NCI-H226 (cell line): ENCODE results near the gene LPGAT1.

ENCODE experiments used
- DNase-seq: peaks from one replicate; pipeline ENCODE4 v3.0.0-alpha.2; 2015

LPGAT1 gene

DNA sequence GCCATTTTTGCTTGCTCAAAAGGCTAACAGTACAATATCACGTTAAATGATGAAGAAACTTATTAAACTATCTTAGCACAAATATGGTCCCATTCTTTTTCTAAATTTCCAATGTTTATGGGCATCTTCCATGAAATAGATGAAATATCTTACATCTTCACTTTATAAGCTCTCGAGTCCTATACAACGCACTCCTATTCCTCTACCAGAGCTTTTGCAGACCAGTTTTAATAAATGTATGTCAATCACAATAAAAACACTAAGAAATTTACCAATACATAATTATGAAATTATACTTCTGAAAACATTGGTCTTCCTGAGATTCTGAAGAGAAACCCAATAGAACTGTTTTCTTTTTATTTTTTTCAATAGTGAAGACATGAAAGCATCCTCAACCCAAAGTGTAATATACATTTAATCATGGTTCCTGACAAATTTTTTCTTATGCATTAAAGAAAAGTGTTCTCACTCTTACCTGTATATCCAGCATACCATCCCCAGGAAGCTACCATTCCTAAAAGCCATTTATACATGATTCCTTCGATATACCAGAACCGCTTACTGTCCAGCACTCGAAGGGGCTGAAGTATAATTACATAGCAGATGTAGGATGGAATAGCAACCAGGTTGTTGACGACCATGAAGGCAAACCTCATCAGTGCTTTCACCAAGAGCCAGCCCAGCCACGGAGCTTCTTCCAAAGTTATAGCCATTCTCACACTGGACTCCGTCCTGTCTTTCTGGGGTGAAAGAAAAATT is 1.8 kb downstream of the LPGAT1 start:
- DNase-seq, result no peak

DNA sequence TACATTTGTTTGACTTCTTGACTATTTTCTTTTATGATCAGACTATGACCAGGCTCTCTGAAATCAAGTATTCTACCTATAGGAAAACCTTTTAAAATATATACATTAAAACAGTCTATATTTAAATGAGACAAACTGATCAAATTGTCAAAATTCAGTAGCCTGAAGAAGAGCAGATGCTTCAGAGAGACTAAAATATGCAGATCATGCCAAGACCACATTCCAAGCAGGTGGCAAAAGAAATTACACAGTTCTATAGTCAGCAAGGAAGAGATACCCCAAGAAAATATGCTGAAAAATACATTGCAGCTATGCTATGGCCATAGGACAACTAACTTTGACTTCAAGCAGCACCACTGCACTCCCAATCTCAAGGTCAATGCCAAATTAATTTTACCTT is 3.5 kb downstream of the LPGAT1 start:
- no peak for DNase-seq

GRCh38 chr1:211825980-211826379 is 4.6 kb downstream of the LPGAT1 start:
- peak; percentile 44 for DNase-seq

DNA sequence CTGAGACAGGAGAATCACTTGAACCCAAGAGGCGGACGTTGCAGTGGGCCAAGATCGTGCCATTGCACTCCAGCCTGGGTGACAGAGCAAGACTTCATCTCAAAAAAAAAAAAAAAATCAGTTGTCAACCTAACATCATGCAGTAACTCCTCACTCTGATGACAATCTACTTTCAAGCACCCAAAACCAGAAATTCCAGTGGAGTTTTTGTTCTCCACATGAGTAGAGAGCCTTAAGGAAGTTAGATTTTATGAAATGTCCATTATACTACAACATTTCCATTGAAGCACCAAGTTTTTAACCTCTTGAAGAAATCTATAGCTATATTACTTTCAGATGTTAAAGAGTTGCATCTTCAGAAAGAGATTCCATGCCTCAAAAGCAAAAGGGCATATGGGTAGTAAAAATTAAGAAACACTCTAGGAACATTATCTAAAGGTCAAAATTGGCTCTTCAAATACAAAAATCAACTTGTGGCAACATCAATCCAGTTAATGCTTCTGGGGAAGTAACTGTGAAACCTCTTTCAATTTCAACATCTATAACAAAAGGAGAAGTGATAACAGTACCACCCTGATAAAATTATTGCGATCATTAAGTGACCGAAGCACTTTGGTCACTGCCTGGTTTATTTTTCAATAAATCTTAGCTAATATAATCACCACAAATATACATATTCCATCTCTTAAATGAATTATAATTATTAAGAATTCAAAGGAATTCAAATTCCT is 7.7 kb downstream of the LPGAT1 start:
- DNase-seq, result no peak

GRCh38 chr1:211816586-211816985 is 14.0 kb downstream of the LPGAT1 start:
- no peak for DNase-seq

GRCh38 chr1:211814313-211814712 is 16.2 kb downstream of the LPGAT1 start:
- no peak for DNase-seq

GRCh38 chr1:211813590-211813989 is 17.0 kb downstream of the LPGAT1 start:
- peak; percentile 79 for DNase-seq

DNA sequence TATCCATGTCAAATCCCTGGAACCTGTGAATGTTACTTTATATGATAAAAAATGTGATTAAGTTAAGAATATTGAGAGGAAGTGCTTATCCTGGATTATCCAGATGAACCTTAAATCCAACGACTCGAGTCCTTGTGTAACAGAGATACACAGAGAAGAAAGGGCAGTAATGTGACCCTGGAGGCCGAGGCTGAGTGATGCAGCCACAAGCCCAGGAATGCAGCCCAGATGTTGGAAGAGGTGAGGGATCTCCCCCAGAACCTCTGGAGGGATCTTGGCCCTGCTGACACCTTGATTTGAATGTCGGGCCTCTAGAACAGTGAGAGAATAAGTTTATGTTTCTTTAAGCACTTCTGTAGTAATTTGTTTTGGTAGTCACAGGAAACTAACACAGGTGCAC is 18.0 kb downstream of the LPGAT1 start:
- DNase-seq, result no peak

GRCh38 chr1:211811848-211812247 is 18.7 kb downstream of the LPGAT1 start:
- peak; percentile 10 for DNase-seq

DNA sequence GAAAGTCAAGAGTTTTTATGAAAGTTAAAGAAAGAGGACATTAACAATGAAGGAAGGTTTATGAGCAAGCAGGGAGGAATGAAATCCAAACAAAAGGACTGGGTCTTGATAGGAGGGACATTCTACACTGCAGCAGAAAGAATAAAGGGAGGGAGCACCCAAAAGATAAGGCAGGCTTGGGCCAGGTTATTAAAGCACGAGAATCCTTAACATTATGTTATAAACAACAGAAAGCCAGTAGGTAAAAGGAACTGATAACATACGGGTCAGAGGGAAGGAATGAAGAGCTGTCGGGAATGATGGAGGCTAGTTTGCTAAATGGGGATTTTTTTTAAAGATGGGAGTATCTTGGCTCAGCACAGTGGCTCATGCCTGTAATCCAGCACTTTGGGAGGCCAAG is 19.4 kb downstream of the LPGAT1 start:
- DNase-seq, result peak; percentile 75

GRCh38 chr1:211808475-211808874 is 22.1 kb downstream of the LPGAT1 start:
- no peak for DNase-seq

DNA sequence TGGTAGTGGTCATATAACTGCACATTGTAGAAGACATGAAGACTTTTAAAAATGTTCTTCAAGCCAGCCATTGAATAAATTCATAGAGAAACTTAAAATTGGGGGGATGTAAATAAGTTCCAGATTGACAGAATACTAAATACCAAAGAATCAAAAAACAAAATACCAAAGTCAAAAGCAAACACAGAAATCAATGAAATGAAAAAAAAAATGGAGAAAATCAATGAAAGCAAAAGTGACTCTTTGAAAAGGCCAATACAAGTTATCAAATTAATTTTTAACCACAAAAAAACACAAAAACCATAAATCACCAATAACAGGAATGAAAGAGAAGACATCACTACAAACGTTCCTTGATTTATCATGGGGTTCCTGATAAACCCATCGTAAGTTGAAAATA is 25.6 kb downstream of the LPGAT1 start:
- no peak for DNase-seq

DNA sequence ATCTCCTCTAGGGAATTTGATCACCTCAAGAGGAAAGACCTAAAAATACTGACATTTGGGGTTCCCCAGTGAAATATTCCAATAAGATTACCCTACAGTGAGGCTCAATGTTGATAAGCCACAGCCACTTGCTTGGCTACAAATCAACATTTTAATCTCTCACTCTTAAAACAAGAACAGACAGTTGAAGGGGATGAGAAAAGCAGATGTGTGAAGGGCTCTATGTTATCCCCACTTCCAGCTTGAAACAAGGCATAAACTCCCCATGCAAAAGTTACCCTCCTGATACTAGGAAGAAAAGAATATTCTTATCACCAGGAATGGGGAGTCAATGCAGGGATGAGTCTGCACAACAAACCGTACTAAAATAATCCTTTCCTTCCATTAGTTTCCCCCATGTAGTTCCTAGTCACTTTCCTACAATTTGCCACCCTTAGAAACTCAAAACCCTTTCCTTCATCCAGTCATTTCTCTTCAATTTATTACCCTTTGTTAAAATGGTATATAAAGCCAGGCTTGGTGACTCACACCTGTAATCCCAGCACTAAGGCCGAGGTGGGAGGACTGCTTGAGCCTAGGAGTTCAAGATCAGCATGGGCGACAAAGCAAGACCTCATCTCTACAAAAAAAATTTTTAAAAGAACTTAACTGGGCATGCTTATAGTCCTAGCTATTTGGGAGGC is 29.5 kb downstream of the LPGAT1 start:
- no peak for DNase-seq

GRCh38 chr1:211797994-211798393 is 32.6 kb downstream of the LPGAT1 start:
- no peak for DNase-seq

DNA sequence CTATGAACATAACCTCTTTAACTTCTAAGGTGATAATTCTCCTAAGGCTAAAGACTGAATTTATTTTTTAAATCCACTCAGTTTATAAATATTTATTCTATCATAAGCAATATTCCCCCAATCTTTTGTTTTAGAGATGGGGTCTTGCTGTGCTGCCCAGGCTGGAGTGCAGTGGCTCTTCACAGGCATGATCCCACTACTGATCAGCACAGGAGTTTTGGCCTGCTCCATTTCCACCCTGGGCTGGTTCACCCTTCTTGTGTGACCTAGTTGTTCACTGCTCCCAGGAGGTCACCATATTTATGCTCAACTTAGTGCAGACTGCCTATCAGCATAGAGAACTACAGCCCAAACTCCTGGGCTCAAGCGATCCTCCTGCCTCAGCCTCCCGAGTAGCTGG is 38.6 kb downstream of the LPGAT1 start:
- DNase-seq, result no peak

DNA sequence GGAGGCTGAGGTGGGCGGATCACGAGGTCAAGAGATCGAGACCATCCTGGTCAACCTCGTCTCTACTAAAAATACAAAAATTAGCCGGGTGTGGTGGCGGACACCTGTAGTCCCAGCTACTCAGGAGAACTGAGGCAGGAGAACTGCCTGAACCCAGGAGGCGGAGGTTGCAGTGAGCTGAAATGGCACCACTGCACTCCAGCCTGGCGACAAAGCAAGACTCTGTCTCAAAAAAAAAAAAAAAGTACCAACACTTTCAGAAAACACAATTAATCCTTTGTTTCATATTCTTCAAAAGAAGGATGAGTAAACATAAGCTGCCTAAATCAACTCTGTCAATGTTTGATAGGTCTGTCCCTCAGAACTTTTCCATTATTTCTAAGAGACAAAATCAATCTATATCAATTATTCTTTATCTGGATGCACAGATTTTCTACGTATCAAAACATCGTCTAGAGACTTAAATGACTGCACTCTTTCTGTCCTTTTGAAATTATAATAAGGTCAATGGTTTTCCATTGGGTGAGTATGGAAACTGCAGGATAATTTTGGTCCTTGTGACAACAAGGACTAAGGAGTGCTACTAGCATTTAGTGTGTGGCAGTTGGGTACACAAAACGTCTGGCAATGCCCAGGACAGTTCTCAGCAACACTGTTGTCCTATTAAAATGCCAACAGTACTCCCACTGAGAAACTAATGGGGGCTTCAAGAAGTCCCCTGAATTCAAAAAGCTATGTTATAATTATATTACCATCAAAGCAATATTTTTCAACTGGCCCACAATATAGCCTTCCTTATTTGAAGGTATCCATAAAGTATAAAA is 40.7 kb downstream of the LPGAT1 start:
- DNase-seq, result no peak

GRCh38 chr1:211788626-211789025 is 41.9 kb downstream of the LPGAT1 start:
- no peak for DNase-seq

DNA sequence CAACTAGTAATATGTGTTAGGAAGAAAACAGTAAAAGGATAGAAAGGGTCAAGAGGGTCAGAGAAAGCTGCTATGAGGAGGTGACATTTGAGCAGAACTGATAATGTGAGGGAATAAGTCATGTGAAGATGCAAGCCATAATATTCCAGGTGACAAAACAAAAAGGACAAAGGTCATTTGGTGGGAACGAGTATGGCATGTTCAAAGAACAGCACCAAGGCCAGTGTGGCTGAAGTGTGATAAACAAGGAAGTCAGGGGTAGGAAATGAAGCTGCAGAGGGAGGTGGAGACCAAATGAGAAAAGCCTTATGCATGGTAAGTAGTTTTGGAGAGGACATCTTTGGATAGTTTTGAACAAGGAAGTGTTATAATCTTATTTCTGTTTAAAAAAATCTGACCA is 46.7 kb downstream of the LPGAT1 start:
- no peak for DNase-seq

DNA sequence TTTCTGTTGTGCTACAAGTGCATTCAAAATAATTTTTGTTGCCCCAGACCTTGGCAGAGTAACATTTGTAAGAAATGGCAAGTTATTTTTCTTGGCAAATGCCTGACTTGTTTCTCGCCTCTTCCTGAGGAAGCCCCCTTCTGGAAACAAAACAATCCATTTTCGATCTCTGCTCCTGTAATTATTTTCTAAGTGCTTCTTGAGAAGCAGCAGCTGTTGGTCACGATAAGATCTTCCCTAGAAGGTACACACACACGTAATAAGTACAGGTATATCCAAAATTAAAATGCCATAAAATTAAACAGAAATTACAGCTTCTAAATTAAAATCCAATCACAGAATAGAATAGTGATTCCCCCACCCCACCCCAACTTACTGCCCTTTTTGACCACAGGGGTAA is 47.3 kb downstream of the LPGAT1 start:
- no peak for DNase-seq

GRCh38 chr1:211781260-211781659 is 49.3 kb downstream of the LPGAT1 start:
- DNase-seq, result no peak

DNA sequence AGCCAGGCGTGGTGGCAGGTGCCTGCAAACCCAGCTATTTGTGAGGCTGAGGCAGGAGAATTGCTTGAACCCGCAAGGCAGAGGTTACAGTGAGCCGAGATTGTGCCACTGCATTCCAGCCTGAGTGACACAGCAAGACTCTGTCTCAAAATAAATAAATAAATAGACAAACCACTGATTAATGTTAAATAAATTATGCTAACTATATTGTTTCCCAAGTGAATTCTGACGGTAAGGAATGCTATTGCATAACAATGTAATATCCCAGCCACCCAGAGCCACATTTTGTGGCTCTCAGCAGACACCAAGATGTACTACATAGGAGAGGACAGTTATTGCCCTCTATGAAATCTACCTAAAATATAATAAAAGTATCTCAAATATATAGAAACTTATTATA is 55.4 kb downstream of the LPGAT1 start:
- DNase-seq, result no peak

GRCh38 chr1:211764701-211765100 is 65.9 kb downstream of the LPGAT1 start:
- no peak for DNase-seq

GRCh38 chr1:211762206-211762605 is 68.4 kb downstream of the LPGAT1 start:
- DNase-seq, result no peak
